OCI-LY1 (cell line): ENCODE measurements around the gene SUPT20HL2.

Experiments used
- H2AFZ ChIP-seq: fragments of 200-600 bp; sonication (generic), shearing (Covaris generic); 2 replicates; pipeline ENCODE4 v1.6.0; 2014; ENCODE audit warnings: antibody characterized with exemption, mild to moderate bottlenecking, low read length
- H3F3A ChIP-seq: fragments of 200-600 bp; sonication (generic), shearing (Covaris generic); 2 replicates; pipeline ENCODE4 v1.6.0; 2014; ENCODE audit warnings: mild to moderate bottlenecking, antibody characterized with exemption, low read length, moderate library complexity; ENCODE audit not compliant: insufficient read depth
- H3K27ac ChIP-seq: fragments of 200-600 bp; sonication (generic); 2 replicates; pipeline ENCODE4 v1.5.1; 2014; ENCODE audit warnings: low read length, mixed run types, mild to moderate bottlenecking, low read depth; ENCODE audit not compliant: poor library complexity, severe bottlenecking
- H3K27me3 ChIP-seq: fragments of 200-600 bp; sonication (generic); 2 replicates; pipeline ENCODE4 v1.6.0; 2014; ENCODE audit warnings: antibody characterized with exemption, mild to moderate bottlenecking, low read length, moderate library complexity; ENCODE audit not compliant: insufficient read depth
- H3K36me3 ChIP-seq: fragments of 200-600 bp; sonication (generic); 2 replicates; pipeline ENCODE4 v1.6.1; 2014; ENCODE audit warnings: mild to moderate bottlenecking, antibody characterized with exemption, low read length, moderate library complexity, mixed read lengths; ENCODE audit not compliant: insufficient read depth
- H3K4me1 ChIP-seq: fragments of 200-600 bp; sonication (generic); 2 replicates; pipeline ENCODE4 v1.5.1; 2014; ENCODE audit warnings: mild to moderate bottlenecking, low read length, moderate library complexity; ENCODE audit not compliant: insufficient read depth, severe bottlenecking
- H3K4me2 ChIP-seq: fragments of 200-600 bp; sonication (generic), shearing (Covaris generic); 2 replicates; pipeline ENCODE4 v1.6.1; 2014; ENCODE audit warnings: low read length
- H3K4me3 ChIP-seq: fragments of 200-600 bp; sonication (generic); 2 replicates; pipeline ENCODE4 v1.5.1; 2014; ENCODE audit warnings: low read length, low read depth, mild to moderate bottlenecking, mixed read lengths; ENCODE audit not compliant: poor library complexity, severe bottlenecking
- H3K79me2 ChIP-seq: fragments of 200-600 bp; shearing (Covaris generic); 2 replicates; pipeline ENCODE4 v1.6.1; 2016; ENCODE audit warnings: mixed run types, low read length, mixed read lengths; ENCODE audit not compliant: insufficient read depth
- H3K9ac ChIP-seq: fragments of 200-600 bp; sonication (generic), shearing (Covaris generic); 2 replicates; pipeline ENCODE4 v1.6.1; 2014; ENCODE audit warnings: mild to moderate bottlenecking, low read length, mixed read lengths
- H3K9me2 ChIP-seq: fragments of 200-600 bp; sonication (generic), shearing (Covaris generic); 2 replicates; pipeline ENCODE4 v1.6.1; 2014; ENCODE audit warnings: low read depth, mild to moderate bottlenecking, low read length, mixed read lengths
- H3K9me3 ChIP-seq: fragments of 200-600 bp; shearing (Covaris generic); 2 replicates; pipeline ENCODE4 v1.6.1; 2014; ENCODE audit warnings: low read length, mixed read lengths
- H4K20me1 ChIP-seq: fragments of 200-600 bp; sonication (generic), shearing (Covaris generic); 2 replicates; pipeline ENCODE4 v1.6.0; 2016; ENCODE audit warnings: mild to moderate bottlenecking, low read length; ENCODE audit not compliant: insufficient read depth
- CTCF ChIP-seq: fragments of 200-600 bp; sonication (generic), shearing (Covaris generic); IDR thresholded peaks from 2 replicates; pipeline ENCODE4 v1.5.1; 2017; ENCODE audit warnings: mild to moderate bottlenecking, antibody characterized with exemption, low read length, moderate library complexity, mixed read lengths
- EZH2 ChIP-seq: fragments of 200-600 bp; sonication (generic), shearing (Covaris generic); IDR thresholded peaks from 2 replicates; pipeline ENCODE4 v1.8.0; 2017; ENCODE audit warnings: borderline replicate concordance, mixed run types, mild to moderate bottlenecking, antibody characterized with exemption, low read length, moderate library complexity, mixed read lengths

Gene SUPT20HL2

DNA sequence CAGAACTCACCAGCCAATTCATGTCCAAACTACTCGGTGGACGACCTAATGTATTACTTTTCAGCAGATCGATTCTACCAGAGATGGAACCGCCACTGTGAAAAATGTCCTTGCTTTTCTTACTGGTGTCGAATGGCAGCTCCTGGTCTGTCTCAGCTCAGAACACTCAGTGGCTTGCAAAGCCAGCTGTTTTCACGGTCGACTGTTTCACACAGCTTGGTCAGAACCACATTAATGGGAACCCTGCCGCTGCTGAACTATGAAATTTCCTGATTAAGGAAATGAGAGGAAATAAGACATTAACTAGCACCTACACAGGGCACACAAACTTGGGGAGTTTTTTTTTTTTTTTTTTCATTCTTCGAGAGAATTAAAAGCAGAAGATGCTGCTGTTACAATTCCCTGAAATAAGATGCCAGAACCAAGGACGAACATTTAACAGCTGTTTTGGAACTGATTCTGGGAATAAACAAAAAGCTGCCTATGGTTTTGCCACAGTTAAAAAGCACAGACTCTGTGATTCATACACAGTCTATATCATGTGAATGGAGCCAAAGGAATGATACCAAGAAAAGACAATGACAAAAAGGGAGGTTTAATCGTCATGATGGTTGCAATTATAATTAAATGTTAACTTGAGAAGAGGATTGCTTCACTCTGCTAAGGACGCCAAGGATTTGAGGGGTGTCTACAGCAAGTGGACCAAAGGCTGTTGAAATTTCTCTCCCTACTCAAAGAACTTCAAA is 31.3 kb downstream of the SUPT20HL2 start:
- no peak overlapping the region for H3K9ac ChIP-seq
- no peak overlapping the region for H2AFZ ChIP-seq
- no peaks in the 10 kb centered on the region for H4K20me1 ChIP-seq
- no peaks in the 10 kb centered on the region for H3F3A ChIP-seq
- H3K4me1 ChIP-seq: no peaks in the 10 kb centered on the region
- no peaks in the 10 kb centered on the region for H3K9me2 ChIP-seq
- no peaks in the 10 kb centered on the region for H3K79me2 ChIP-seq
- no peaks in the 10 kb centered on the region for H3K9me3 ChIP-seq
- no peak overlapping the region for H3K4me2 ChIP-seq
- H3K27me3 ChIP-seq: no peaks in the 10 kb centered on the region
- H3K27ac ChIP-seq: no peak overlapping the region
- H3K4me3 ChIP-seq: no peak overlapping the region
- TF ChIP-seq CTCF (no peak), EZH2 (no peak)
- H3K36me3 ChIP-seq: no peaks in the 10 kb centered on the region

DNA sequence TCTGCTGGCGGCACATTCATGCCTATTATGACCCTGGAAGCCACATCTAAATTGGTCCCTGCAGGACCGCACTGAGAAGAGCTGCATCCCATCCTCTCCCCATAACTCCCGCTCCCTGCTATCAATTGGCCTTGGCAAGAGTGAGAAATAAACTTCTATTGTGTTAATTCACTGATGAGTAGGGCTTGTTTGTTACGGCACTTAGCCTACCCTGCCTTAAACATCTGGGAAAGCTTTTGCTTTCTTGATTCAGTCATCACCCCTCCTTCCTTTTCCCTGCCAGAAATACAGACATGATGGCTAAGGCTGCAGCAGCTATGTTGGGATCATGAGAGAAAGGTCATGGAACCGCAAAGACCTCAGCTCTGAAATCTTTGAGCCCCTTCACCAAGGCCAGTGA is 36.5 kb downstream of the SUPT20HL2 start:
- no peak for TF ChIP-seq EZH2
- TF ChIP-seq CTCF: no peak
- H3K4me1 ChIP-seq: no peaks in the 10 kb centered on the region
- H3K27ac ChIP-seq: no peak overlapping the region
- no peaks in the 10 kb centered on the region for H3F3A ChIP-seq
- H3K4me3 ChIP-seq: no peak overlapping the region
- no peaks in the 10 kb centered on the region for H3K79me2 ChIP-seq
- H3K4me2 ChIP-seq: no peak overlapping the region
- no peaks in the 10 kb centered on the region for H4K20me1 ChIP-seq
- no peak overlapping the region for H2AFZ ChIP-seq
- no peak overlapping the region for H3K9ac ChIP-seq
- no peaks in the 10 kb centered on the region for H3K36me3 ChIP-seq
- H3K9me2 ChIP-seq: no peaks in the 10 kb centered on the region
- no peaks in the 10 kb centered on the region for H3K9me3 ChIP-seq
- H3K27me3 ChIP-seq: no peaks in the 10 kb centered on the region

GRCh38 chrX:24276015-24276414 is 37.9 kb downstream of the SUPT20HL2 start:
- no peaks in the 10 kb centered on the region for H4K20me1 ChIP-seq
- no peak overlapping the region for H3K4me3 ChIP-seq
- H3K9ac ChIP-seq: no peak overlapping the region
- H3K9me2 ChIP-seq: no peaks in the 10 kb centered on the region
- no peaks in the 10 kb centered on the region for H3F3A ChIP-seq
- H2AFZ ChIP-seq: no peak overlapping the region
- no peak for TF ChIP-seq EZH2
- no peak for TF ChIP-seq CTCF
- no peak overlapping the region for H3K27ac ChIP-seq
- H3K4me2 ChIP-seq: no peak overlapping the region
- no peaks in the 10 kb centered on the region for H3K27me3 ChIP-seq
- no peaks in the 10 kb centered on the region for H3K36me3 ChIP-seq
- H3K79me2 ChIP-seq: no peaks in the 10 kb centered on the region
- no peaks in the 10 kb centered on the region for H3K4me1 ChIP-seq
- no peaks in the 10 kb centered on the region for H3K9me3 ChIP-seq
